Activated CD8-positive, alpha-beta memory T cell treated with anti-CD3 and anti-CD28 coated beads, Interleukin-2, amount 50 U/mL, for 4 hours (primary cell): ENCODE results near the gene ADGRL3.
"Not testable (repeated sequence)": the region's sequence is repeated elsewhere in the genome, so short reads cannot be mapped to it uniquely, and the experiment has no call there.

Source experiments
- DNase-seq: peaks from one replicate; pipeline ENCODE4 v3.0.0-alpha.2; 2020

ADGRL3 gene

DNA sequence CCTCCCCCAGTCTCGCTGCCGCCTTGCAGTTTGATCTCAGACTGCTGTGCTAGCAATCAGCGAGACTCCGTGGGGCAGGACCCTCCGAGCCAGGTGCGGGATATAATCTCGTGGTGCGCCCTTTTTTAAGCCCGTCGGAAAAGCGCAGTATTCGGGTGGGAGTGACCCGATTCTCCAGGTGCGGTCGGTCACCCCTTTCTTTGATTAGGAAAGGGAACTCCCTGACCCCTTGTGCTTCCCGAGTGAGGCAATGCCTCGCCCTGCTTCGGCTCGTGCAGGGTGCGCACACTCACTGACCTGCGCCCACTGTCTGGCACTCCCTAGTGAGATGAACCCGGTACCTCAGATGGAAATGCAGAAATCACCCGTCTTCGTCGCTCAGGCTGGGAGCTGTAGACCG, 172.7 kb downstream of the ADGRL3 start:
- not testable (repeated sequence) for DNase-seq

DNA sequence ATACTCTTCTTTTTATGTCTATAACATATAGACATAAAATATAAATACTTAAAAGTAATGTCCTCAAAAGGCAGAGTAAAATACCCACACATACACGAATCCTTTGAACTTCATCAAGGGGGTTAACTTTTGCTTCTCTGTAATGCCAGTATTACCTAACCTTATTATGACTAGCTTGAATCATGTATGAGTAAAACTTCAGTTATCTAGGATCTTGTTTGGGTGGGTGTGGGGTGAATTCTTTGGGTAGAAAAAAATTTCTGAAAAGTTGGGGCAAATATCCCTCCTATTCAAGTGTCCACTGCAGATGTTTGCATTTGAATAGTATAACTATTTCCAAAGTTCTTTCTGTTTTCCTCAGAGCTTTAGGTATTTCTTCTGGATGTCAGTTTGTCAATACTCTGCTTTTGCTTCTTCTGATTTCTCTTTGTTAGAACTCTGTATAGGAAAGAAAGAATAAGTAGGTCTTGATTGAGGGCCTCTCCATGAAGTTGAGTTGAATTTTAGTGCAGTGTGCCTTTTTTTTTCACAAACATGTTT, 173.8 kb downstream of the ADGRL3 start:
- no peak for DNase-seq

DNA sequence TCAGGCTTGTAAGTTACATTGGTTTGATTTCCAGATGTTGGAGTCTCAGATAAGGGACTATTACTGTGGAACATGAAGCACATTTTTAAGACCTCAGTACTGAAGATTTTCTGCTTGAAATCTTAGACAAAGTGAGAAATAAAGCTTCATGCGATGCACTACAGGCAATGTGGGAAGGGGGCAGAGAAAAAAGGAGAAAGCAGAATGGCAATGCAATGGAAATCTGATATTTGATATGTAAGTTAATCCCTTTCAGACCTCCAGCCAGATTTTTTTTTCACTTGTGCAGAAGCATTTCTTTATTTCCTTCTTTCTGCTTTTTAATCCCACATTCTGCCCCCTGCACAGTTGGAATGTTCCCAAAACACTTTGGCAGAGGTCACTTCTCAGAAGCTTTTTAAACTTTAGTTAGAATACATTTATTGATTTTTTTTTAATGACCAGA, 174.3 kb downstream of the ADGRL3 start:
- DNase-seq, result no peak

DNA sequence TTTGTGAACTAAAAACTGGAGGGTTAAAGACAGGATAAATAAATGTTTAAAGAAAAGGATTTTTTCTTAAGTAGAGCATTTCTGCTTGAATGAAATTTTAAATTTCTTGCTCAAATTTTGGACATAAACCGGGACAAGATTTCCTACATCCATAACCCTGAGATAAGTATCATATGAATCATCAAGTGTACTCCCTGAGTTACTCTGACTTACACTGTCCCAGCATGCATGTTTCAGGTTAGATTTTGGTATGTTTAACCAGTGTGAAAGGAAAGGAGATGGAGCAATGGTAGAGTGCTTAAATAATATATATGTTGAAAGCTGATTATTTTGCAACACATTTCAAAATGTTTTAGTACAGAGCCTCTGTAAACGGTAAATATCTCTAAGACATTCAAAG, 175.2 kb downstream of the ADGRL3 start:
- DNase-seq, result no peak

DNA sequence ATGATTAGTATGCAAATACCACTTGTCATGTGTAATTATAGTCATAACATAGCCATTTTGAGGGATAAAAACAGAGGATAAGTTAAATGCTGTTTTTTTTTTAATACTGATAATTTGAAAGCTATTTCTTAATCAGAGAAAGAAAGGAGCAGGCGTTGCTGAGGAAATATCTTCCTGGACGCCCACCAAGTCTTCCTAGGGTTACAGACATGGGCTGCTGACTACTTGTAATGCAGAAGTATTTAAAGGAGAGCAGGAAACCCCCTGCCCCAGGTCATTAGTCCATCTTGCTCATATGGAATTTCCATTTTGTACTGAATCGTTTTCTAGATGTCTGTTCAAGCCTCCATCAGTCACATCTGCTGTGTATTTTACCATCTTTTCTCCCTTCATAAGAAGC, 176.2 kb downstream of the ADGRL3 start:
- no peak for DNase-seq

DNA sequence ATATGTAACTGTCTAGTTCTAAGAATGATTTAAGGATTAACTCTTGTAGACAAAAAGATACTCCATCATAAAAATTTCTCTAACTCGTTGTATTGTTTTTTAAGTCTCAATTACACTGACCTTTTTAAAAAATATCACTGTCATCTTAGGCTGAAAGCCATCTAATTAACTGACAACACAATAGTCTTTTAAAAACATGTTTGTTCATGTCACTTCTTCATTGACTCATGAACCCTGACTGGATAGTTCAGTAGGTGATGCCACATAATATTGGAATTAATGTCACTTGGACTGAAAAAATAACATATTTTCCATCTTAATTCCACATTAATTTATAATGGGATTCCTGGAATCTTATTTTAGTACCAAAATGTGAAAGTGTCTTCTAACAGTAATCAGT, 179.3 kb downstream of the ADGRL3 start:
- DNase-seq, result no peak

DNA sequence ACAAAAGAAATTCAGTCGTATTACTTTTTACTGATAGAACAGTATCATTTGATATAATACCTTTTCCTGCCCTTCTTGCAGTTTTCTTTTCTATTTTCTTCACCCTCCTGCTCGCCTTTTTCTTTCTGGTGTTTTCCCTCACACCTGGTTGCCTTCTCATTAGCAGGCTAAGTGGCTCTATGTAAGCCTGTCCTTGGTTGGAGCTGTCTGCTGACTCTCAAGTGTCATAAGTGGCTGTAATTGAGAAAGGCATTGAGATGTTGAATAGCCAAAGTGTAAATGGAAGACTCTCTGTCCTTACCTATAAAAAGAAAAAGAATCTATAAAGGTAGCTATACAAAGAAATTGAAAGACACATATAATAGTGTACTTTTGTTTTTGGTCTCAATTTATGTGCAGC, 180.7 kb downstream of the ADGRL3 start:
- no peak for DNase-seq

DNA sequence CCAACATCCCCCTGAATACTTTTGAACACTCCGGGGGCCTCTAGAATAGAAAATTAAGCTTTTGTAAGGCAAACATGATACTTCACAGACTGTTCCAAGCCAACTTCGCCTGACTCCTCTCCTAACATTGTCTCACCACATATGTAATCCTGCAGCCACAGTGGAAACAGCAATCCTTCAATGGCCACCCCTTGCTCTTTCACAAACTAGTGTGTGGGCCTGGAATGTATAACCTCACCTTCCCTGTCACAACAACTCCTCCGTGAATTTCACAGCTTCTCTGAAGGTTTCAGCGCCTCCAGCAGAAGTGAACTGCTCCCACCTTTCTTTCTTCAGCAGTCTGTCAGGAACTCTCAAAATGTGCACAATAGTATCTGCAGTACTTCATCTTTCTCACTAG, 185.1 kb downstream of the ADGRL3 start:
- no peak for DNase-seq

DNA sequence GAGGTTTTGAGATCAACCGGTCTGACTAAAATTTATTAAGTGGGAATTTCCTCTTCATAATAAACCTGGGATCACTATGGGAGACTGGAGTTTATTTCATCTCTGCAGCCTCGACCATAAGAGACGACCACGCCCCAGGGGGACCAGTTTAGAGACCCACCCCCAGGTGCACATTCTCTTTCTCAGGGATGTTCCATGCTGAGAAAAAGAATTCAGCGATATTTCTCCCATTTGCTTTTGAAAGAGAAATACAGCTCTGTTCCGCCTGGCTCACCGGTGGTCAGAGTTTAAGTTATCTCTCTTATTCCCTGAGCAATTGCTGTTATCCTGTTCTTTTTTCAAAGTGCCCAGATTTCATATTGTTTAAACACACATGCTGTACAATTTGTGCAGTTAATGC, 187.2 kb downstream of the ADGRL3 start:
- DNase-seq, result not testable (repeated sequence)

DNA sequence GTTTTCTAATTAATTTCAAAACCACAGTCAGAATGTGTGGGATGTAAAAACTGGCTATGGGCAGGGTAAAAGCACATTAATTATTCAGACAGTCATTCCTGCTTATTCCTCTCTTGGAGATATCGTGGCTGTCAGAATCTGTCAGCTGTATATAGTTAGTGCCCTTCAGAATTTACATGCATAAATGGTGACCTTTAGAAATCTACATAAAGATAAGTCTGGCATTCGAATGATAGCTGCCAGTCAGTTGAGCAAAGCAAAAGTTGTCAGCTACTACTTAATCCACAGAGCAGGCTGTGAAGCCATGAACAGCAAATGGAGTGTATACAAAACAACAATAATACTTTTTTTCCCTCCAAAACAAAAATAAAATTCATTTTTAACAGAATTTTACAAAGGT, 189.5 kb downstream of the ADGRL3 start:
- DNase-seq, result no peak

DNA sequence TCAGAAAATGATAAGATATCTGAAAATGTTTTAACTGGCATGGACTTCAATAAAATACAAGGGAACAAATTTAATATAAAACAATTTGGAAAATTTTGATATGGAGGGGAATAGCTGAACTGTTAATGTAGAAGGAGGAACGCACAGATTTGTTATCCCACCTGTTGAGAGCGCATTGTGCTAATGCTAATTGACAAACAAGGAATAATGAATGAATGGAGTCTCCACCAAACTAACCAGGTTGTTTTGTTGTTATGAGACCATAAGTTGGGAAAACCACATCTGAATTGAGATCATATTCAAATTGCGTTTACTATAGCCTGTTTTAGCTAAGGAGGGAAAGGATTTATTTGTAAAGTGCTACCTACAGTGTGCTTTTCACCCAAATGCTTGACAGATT, 195.6 kb downstream of the ADGRL3 start:
- DNase-seq, result no peak

DNA sequence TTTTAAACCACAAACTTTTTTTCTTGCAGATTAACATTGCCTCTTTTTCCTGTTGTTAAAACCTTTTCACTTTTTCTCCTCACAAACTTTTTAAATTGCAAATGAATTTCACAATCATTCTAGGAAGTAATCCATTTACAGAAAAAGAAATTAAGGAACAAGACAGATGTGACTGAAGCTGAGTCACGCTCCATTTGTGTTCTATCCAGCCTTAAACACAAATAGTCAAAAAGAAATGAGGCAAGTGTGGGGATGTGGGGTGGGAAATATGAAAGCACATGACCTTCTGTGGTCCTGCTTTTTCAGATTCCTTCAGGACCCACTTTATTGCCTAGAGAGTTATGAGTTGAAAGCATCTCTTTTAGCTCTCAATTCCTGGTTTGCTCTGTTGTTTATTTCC, 197.0 kb downstream of the ADGRL3 start:
- DNase-seq, result no peak

DNA sequence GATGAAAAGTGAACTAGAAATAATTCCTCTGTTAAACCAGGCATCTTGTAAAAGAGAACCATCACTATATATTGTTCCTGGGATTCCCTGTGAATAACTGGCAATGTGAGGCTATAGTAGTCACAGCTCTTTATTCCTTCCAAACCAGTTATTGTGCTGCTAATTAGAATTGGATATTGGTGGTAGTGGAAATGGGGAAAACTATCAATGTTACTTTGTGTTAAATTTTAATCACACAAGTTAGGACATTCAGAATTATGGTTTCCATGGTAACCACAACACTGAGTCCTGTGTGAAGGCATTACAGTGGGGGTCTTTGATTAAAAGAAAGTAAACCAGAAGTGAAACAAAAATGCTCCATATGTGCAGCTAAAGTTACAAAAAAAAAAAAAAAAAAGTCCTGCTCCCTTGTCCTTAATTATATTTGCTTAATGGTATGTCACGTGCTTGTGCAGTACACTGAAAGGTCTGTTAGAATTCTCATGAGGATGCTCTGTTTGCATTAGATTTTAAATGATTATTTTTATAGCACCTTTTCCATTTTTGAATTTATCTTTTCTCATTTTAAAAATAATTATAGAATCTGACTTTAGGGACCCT, 200.4 kb downstream of the ADGRL3 start:
- no peak for DNase-seq

DNA sequence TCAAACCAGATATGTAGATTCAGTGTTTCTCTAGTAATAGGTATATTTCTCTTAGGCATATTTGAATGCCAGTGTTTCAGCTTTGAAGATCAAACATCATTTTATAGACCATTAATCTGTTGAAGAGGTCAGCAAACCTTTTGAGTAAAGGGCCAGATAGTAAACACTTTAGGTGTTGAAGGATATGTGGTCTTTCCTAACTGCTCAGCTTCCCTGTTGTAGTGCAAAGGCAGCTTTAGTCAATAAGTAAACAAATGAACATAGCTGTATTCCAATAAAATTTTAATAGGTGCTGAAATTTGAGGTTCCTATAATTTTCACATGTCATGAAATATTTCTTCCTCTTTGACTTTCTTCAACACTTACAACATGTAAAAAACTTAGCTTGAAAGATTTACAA, 201.6 kb downstream of the ADGRL3 start:
- DNase-seq, result no peak

DNA sequence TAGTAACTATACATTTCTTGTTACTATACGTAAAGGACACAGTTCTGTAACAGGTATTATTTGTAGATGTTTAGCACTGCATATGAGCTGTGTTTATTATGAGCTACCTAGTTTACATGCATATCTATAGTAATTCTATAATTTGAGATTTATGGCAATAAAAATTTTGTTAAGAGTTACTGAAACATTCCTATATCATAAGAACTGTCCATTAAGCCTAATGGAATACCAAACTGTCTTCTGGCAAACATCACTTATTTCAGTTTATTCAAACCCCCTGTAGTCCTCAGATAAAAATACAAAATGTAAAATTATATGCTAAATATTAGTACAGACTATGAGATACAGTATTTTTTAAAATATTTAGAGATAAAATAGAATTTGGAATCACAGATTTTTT, 205.2 kb downstream of the ADGRL3 start:
- no peak for DNase-seq

DNA sequence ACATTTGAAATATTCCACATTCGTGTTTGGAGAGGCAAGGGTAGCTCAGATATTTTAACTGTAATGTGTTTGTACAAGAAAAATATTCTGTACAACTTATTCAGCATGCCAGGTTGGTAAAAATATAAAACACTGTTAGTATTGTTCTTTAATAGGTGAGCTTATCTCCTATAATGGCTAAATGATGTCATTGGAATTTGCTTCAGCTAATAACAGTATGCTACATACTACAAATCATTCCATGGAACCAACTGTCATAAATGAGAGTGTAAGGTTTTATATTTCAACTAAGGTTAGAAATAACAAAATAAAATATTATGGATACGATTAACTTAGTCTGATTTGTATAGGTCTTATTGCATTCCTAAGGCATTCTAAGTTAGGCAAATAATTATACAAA, 206.6 kb downstream of the ADGRL3 start:
- no peak for DNase-seq

DNA sequence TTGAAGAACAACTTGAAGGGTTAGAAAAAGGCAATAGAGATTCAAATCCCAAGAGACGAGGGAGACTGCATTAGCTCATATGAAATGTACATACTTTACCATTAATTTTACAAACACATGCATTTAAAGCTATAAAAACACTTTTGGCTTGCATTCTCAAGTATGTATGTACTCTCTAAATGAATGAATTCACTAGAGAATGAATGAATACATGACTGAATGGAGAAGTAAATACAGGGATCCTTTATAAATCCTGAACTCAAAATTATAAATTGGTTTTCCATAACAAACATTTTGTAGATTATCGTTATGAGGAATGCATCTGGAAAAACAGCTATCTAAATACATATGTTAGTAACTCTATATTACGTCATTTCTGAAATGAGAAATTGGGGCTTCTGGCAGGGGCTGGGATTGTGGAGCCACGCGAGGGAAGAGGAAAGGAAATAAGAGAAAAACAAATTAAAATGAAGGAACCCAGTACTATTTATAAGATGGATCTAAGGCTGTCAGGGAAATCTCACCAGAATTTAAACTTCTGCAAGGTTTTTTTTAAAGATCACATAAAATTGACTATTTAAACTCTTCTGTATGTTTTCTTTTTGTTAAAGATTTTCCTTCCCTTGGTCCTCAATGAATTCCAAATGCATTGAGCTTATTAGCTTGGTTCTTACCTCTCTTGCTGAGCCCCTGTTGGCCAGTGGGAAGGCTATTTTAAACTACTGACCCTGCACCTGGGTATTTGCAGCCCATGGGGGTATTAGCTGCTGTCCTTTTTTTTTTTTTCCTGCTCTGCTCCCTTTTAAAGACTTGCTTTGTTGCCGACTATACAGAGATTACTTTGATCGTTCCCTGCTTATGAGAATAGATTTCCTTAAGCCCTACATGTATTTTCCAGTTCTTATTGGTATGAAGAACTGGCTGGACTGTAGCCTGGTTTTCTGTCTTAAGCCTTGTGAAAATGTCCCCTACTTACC, 207.8 kb downstream of the ADGRL3 start:
- no peak for DNase-seq

DNA sequence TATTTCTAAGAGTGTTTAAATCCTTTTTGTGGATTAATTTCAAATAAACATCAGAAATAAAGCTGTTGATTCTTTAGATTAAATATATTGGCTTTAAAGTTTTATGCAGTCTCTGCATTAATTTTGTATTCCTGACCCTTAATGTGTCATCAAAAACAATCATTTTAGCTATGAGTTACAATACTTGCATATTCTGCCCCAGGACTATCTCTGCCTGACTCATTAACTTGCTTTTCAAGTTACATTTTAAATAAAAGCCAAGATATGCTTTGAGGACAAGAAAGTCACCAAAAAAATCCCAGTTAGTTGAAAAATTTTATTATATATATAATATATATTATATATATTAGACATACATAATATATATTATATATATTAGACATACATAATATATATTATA, 208.7 kb downstream of the ADGRL3 start:
- no peak for DNase-seq

DNA sequence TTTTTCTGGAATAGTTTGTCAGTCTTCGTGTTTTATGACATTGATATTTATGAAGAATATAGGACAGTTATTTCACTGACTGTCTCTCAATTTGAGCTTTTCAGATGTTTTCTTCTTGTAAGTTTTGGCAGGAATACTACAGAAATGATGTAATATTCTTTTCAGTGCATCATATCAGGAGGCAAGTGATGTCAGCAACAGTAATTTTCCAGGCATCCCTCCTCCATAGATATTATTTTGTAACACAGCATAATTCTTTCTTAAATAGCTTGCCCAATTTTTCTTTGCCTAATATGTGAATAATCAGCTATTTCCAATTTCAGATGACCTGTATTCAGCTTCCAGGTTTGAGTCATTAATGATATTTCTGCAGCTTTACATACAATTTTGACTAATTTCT, 211.1 kb downstream of the ADGRL3 start:
- no peak for DNase-seq

DNA sequence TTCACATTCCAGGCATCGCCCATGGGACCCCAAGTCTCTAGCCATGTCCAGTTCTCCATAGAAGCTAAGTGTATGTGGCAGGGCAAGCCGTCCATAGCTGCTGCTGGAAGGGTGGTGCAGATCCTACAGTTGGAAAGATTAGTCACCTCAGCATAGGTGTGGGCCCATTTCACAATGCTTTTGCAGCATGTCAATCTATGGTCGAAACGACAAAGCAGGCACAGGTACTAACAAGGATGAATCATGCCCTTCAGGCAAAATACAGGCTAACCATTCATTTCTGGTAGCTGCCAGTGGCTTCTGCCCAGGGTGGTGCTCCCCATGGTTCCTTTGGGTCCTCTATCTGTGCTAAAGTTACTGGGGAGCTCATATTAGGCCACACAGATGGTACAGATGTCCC, 225.2 kb downstream of the ADGRL3 start:
- no peak for DNase-seq

DNA sequence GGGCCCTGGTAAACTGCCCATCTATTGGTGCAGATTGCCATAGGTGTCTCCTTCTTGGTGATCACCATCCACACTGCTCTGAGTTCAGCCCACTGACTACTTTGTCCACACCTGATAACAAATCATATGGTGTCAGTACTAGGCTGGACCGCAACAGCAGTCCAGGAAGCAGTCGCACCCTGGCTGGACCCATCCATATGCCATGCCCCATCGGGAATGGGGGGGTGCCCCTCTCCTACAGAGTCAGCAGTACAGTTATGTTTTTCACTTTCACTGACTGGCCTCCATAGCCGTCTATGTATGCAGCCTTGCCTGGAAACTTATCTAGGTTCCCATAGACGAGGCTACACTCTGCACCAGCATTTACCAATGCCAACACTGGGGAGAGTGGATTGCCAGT, 226.1 kb downstream of the ADGRL3 start:
- DNase-seq, result no peak

DNA sequence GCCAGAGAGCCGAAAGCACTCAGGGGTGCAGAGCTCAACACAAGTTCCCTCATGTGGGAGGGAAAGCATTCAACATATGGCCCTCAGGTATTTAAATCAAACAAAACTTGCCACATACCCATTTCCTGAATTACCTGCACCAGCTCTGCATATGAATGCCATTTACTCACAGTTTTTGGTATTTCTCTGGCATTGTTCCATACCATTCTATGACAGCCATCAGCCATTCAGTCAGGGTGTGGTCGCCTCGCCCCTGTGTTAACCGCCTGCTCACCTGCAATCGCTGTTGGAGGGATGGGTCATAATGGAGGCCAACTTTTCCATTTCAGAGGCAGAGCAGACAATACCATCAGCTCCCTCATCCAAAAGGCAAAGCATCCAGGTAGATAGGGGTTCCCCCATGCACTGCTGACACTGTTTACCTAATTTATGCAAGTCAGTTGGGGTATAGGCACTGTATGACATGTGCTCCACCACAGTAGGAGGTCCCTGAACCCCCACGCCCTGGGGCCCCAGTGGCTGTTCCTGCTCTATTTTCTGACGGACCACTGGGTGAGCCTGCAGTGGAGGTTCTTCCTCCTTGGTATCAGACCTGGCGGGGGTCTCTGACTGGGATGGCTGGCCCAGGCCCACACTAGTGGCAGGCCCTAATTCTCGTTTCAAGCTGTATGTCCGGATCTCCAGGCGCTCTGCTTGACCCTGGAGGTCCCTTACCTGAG, 227.1 kb downstream of the ADGRL3 start:
- DNase-seq, result no peak

DNA sequence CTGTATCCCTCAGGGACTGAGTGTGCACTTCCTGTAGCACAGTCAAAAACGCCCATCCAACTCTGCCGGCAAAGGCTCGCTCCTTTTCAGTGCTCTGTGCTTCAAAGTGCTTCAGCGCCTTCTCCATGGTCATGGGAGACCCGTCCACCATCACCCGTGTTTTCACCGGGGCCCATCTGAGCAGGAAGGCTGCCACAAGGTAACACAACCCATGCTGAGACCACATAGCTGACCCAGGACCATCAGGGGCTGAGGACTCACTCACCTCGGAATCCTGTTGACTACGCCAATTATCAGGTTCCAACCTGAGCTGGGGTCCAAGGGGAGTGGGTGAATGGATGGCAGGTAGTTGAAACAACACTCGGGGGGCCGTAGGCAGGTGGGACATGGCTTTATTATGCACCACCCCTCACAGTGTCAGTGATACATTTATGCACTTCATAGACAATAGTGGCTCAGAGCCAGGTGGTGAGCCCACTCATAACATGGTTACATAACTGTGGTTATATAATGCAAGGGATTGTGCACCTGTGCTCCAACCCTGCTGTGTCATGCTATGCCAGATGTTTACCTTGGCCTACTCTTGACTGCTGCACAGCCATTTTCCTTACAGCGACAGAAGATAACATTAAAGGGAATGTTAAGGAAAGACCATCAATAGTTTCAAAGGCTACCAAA, 227.8 kb downstream of the ADGRL3 start:
- DNase-seq, result no peak
